Measurements from ENCODE around the gene GYPA.

GRCh38 chr4:144154044-144154443 lies 13.5 kb upstream of the GYPA start:
- TF ChIP-seq ELF4 (IDR thresholded peaks at IDR 0.05) = no peak
- TF ChIP-seq SP1 (IDR thresholded peaks at IDR 0.05) = no peak
- TF ChIP-seq FOXK2 (IDR thresholded peaks at IDR 0.05) = no peak
- no peak for TF ChIP-seq BHLHE40 (IDR thresholded peaks at IDR 0.05; ENCODE audit: borderline replicate concordance)
- no peak for TF ChIP-seq ARNT (IDR thresholded peaks at IDR 0.05)
- TF ChIP-seq LEF1 (IDR thresholded peaks at IDR 0.05; ENCODE audit: borderline replicate concordance) = no peak

All from HEK293T (cell line).